HepG2 (cell line): Measurements from ENCODE around the gene SH3BP2. TPM values are rescaled to one million over a fixed set of nuclear protein-coding genes. Genes with fewer than 3 reads are reported as not detected.

Experiments used
- ATAC-seq: fragments of 200-7000 bp; cut with Tn5 transposase; 3 replicates; pipeline ENCODE4 v1.9.1; 2020; ENCODE audit warnings: mild to moderate bottlenecking, moderate library complexity
- BruUV-seq: library from RNA; stranded (reverse); fragments of 400-500 nt; replicated peaks from 2 replicates; lab custom pipeline; 2021; lab: Mats Ljungman, UMichigan
- CTCF ChIA-PET: fragments of 300-600 bp; formaldehyde crosslinking; extraction: SDS; loops from one replicate; lab custom pipeline; 2021; ENCODE audit warnings: low total read pairs, inconsistent platforms, low intra/inter-chr PET ratio; lab: Yijun Ruan, JAX
- POLR2A ChIA-PET: fragments of 350-600 bp; sonication (Branson Sonifier 250); formaldehyde crosslinking; loops from one replicate; lab custom pipeline; 2020; ENCODE audit warnings: antibody characterized with exemption, inconsistent platforms; lab: Yijun Ruan, JAX
- DNase-seq: peaks from one replicate; pipeline ENCODE4 v3.0.0-alpha.2; 2015; ENCODE audit warnings: low spot score
- FAIRE-seq: peaks from 3 replicates; lab custom pipeline; 2011; peaks lifted over from hg19 to GRCh38; lab: Jason Lieb, UNC
- H2AFZ ChIP-seq: one replicate; pipeline ENCODE4 v1.6.1; 2011; ENCODE audit warnings: low read length, inconsistent platforms
- H3K27ac ChIP-seq: fragments of 300-600 bp; 3 replicates; pipeline ENCODE4 v1.8.0; 2011; ENCODE audit warnings: mixed run types, mild to moderate bottlenecking, mixed read lengths, low read length, inconsistent platforms; ENCODE audit not compliant: insufficient read depth; ENCODE audit errors: extremely low read length
- H3K27me3 ChIP-seq, 2 experiments: fragments of 200-600 bp in 1 of 2; 2 replicates in 1 of 2; 3 replicates in 1 of 2; pipeline versions ENCODE4 v1.6.0 to v1.8.0; 2011; ENCODE audit warnings: low read length in 2 of 2, mild to moderate bottlenecking in 2 of 2, moderate library complexity in 2 of 2, inconsistent platforms in 1 of 2; ENCODE audit not compliant: insufficient read depth in 2 of 2, control insufficient read depth in 1 of 2
- H3K36me3 ChIP-seq, 2 experiments: fragments of 200-600 bp in 1 of 2; replicated peaks in 1 of 2; 2 replicates in 1 of 2; 3 replicates in 1 of 2; pipeline versions ENCODE4 v1.5.1 to v1.8.0; 2011; ENCODE audit warnings: low read length in 2 of 2, inconsistent platforms in 1 of 2; ENCODE audit not compliant: insufficient read depth in 2 of 2, control insufficient read depth in 1 of 2
- H3K4me1 ChIP-seq: 2 replicates; pipeline ENCODE4 v1.5.1; 2012; ENCODE audit warnings: low read length, inconsistent platforms; ENCODE audit not compliant: insufficient read depth
- H3K4me2 ChIP-seq: 2 replicates; pipeline ENCODE4 v1.6.0; 2011; ENCODE audit warnings: low read depth, low read length, inconsistent platforms
- H3K4me3 ChIP-seq, 3 experiments: fragments of 200-600 bp in 1 of 3; sonication (generic), shearing (Covaris generic) in 1 of 3; replicated peaks in 1 of 3; 2 replicates each; pipeline ENCODE4 v1.5.1; 2011 to 2016; ENCODE audit warnings: low read length in 3 of 3, inconsistent platforms in 2 of 3, low read depth in 2 of 3, mild to moderate bottlenecking in 2 of 3, control low read depth in 1 of 3, mixed read lengths in 1 of 3; ENCODE audit not compliant: insufficient read depth in 1 of 3
- H3K79me2 ChIP-seq: one replicate; pipeline ENCODE4 v1.6.1; 2011; ENCODE audit warnings: low read length, inconsistent platforms; ENCODE audit not compliant: insufficient read depth
- H3K9ac ChIP-seq: 2 replicates; pipeline ENCODE4 v1.6.0; 2011; ENCODE audit warnings: mild to moderate bottlenecking, low read depth, low read length, inconsistent platforms; ENCODE audit not compliant: insufficient read depth
- H3K9me3 ChIP-seq: 2 replicates; pipeline ENCODE4 v1.5.1; 2012; ENCODE audit warnings: mild to moderate bottlenecking, low read length
- H4K20me1 ChIP-seq: 2 replicates; pipeline ENCODE4 v1.6.0; 2011; ENCODE audit warnings: inconsistent platforms, mild to moderate bottlenecking, low read length, moderate library complexity; ENCODE audit not compliant: insufficient read depth
- AGO1 ChIP-seq: fragments of 200-400 bp; formaldehyde crosslinking; IDR thresholded peaks from 2 replicates; pipeline ENCODE4 v1.6.1; 2017; ENCODE audit warnings: mild to moderate bottlenecking, low read depth, low read length, moderate library complexity; ENCODE audit not compliant: poor library complexity, severe bottlenecking
- ATF5 ChIP-seq: sonication (generic); formaldehyde crosslinking; IDR thresholded peaks from 2 replicates; pipeline ENCODE4 v1.4.0; 2020; ENCODE audit warnings: mild to moderate bottlenecking, low read depth, missing genetic modification reagents
- CBX2 ChIP-seq, 2 experiments: fragments of 200-600 bp in 1 of 2; sonication (generic); formaldehyde crosslinking in 1 of 2; IDR thresholded peaks; 2 replicates each; pipeline versions ENCODE4 v1.7.0 to v1.8.1; 2018 to 2022; ENCODE audit warnings: low read depth in 2 of 2, low read length in 1 of 2, mild to moderate bottlenecking in 1 of 2, missing genetic modification reagents in 1 of 2
- MLXIP ChIP-seq: sonication (generic); formaldehyde crosslinking; IDR thresholded peaks from 2 replicates; pipeline ENCODE4 v1.9.0; 2021; ENCODE audit warnings: missing genetic modification reagents, borderline replicate concordance
- NR2F1 ChIP-seq, 2 experiments: fragments of 450-650 bp in 1 of 2; formaldehyde crosslinking in 1 of 2; IDR thresholded peaks; 2 replicates each; pipeline versions ENCODE4 v1.5.0 to v1.6.1; 2016 to 2020; ENCODE audit warnings: mild to moderate bottlenecking in 1 of 2, missing compliant biosample characterization in 1 of 2, missing genetic modification reagents in 1 of 2, moderate library complexity in 1 of 2
- RARG ChIP-seq: sonication (generic); formaldehyde crosslinking; IDR thresholded peaks from 2 replicates; pipeline ENCODE4 v1.4.0; 2020; ENCODE audit warnings: low read depth, mild to moderate bottlenecking, missing genetic modification reagents
- STAT6 ChIP-seq: sonication (generic); formaldehyde crosslinking; IDR thresholded peaks from 2 replicates; pipeline ENCODE4 v1.4.0; 2020; ENCODE audit warnings: missing genetic modification reagents, mild to moderate bottlenecking, borderline replicate concordance
- TEF ChIP-seq: sonication (generic); formaldehyde crosslinking; IDR thresholded peaks from 2 replicates; pipeline ENCODE4 v1.5.0; 2020; ENCODE audit warnings: missing genetic modification reagents
- ZNF484 ChIP-seq: sonication (generic); formaldehyde crosslinking; IDR thresholded peaks from 2 replicates; pipeline ENCODE4 v1.5.1; 2020; ENCODE audit warnings: mild to moderate bottlenecking, low read depth, missing genetic modification reagents, borderline replicate concordance
- ZNF562 ChIP-seq: sonication (generic); formaldehyde crosslinking; IDR thresholded peaks from 2 replicates; pipeline ENCODE4 v1.8.0; 2022; ENCODE audit warnings: missing genetic modification reagents, borderline replicate concordance
- ZNF7 ChIP-seq: IDR thresholded peaks from 2 replicates; pipeline ENCODE4 v1.6.1; 2016; ENCODE audit warnings: missing biosample characterization, missing genetic modification reagents
- ZNF75D ChIP-seq: sonication (generic); formaldehyde crosslinking; IDR thresholded peaks from 2 replicates; pipeline ENCODE4 v1.8.1; 2023; ENCODE audit warnings: missing genetic modification reagents, mild to moderate bottlenecking, borderline replicate concordance
- ZSCAN20 ChIP-seq: sonication (generic); formaldehyde crosslinking; IDR thresholded peaks from 2 replicates; pipeline ENCODE4 v1.4.0; 2020; ENCODE audit warnings: missing genetic modification reagents, mild to moderate bottlenecking, borderline replicate concordance
- WGBS: methylation state at CpG from one replicate; pipeline ENCODE4 v1.1.6; 2017; ENCODE audit warnings: low lambda C conversion rate; 5-methylcytosine and 5-hydroxymethylcytosine counted together
- in situ Hi-C: cut with HindIII; loops from 2 replicates; pipeline ENCODE4 v1.10.0; 2017; ENCODE audit warnings: low pct_unique_long_range_greater_than_20kb; ENCODE audit not compliant: extremely low pct_ligation_motif_present
- intact Hi-C: fragments of 100-400 bp; cut with micrococcal nuclease; formaldehyde crosslinking; loops from one replicate; pipeline ENCODE4 v1.10.0; 2022; ENCODE audit not compliant: unreplicated experiment
- polyA plus RNA-seq, 8 experiments: library from polyadenylated mRNA; depleted of rRNA in 3 of 8; stranded (reverse) in 7 of 8; unstranded in 1 of 8; fragments of >200 nt; fragmentation: Illumina TruSeq in 4 of 8; extraction: Trizol in 4 of 8; gene quantifications; 2 replicates each; pipeline versions ENCODE4 v1.2.1 to v1.2.3, GENCODE V29; 2011 to 2016; ENCODE audit warnings: low read depth in 4 of 8, missing spikeins in 1 of 8, mixed read lengths in 1 of 8; ENCODE audit not compliant: insufficient read depth in 1 of 8
- total RNA-seq, 5 experiments: library from RNA; depleted of rRNA; stranded (reverse); fragments of >200 nt; fragmentation: Illumina TruSeq; extraction: Trizol; gene quantifications; 2 replicates each; pipeline ENCODE4 v1.2.3, GENCODE V29; 2016; ENCODE audit warnings: low read depth in 1 of 5
- TF ChIP-seq, protein P1 (sequence below): IDR thresholded peaks from 2 replicates; pipeline ENCODE4 v1.6.1; 2018; ENCODE audit warnings: missing genetic modification reagents, mild to moderate bottlenecking, missing compliant biosample characterization

The SH3BP2 gene
- total and polyA plus RNA-seq, 2 of the 13 experiments (the other 11 are each of a cell fraction or from before 2014, with no cell fraction given), result 16.9 to 34.5 TPM

GRCh38 chr4:2871466-2871865, 78.6 kb downstream of the SH3BP2 start (continued):
- TF ChIP-seq MLXIP (CRISPR knock-in tag) (no peak), AGO1 (no peak), ZNF484 (no peak), CBX2 (IDR thresholded peaks at IDR 0.05; ENCODE audit: low read depth, low read length) (no peak), CBX2 (CRISPR knock-in tag; IDR thresholded peaks at IDR 0.05; ENCODE audit: low read depth) (no peak), ATF5 (CRISPR knock-in tag) (no peak)
- TF ChIP-seq, protein P1, sequence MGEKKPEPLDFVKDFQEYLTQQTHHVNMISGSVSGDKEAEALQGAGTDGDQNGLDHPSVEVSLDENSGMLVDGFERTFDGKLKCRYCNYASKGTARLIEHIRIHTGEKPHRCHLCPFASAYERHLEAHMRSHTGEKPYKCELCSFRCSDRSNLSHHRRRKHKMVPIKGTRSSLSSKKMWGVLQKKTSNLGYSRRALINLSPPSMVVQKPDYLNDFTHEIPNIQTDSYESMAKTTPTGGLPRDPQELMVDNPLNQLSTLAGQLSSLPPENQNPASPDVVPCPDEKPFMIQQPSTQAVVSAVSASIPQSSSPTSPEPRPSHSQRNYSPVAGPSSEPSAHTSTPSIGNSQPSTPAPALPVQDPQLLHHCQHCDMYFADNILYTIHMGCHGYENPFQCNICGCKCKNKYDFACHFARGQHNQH (CRISPR knock-in tag), result no peak

GRCh38 chr4:2871911-2872310, 79.0 kb downstream of the SH3BP2 start:
- Histone ChIP-seq H3K4me3 (no peak overlapping the region), H2AFZ (no peak overlapping the region), H3K9ac (no peak overlapping the region), H3K27me3 (no peaks in the 10 kb centered on the region), H4K20me1 (peaks cover 47% of the 10 kb centered on the region), H3K4me2 (no peak overlapping the region), H3K9me3 (no peaks in the 10 kb centered on the region), H3K36me3 (peaks cover 4 to 14% of the 10 kb centered on the region in 2 experiments; a peak in 4 of 5 replicates), H3K79me2 (peaks cover 88% of the 10 kb centered on the region), H3K4me1 (peaks cover 75% of the 10 kb centered on the region), H3K27ac (no peak overlapping the region)
- ChIA-PET POLR2A (no interaction called here), CTCF (no interaction called here)
- in situ Hi-C loops, result no loop called here
- ATAC-seq (no peak), DNase-seq (no peak), FAIRE-seq (no peak)
- intact Hi-C loops, result no loop called here
- BruUV-seq, result no TSS peak
- WGBS, result 78% methylated on average over 2 of the region's 2 CpGs
- TF ChIP-seq STAT6 (CRISPR knock-in tag) (no peak), ZNF562 (CRISPR knock-in tag) (no peak), TEF (CRISPR knock-in tag) (no peak), NR2F1 (CRISPR knock-in tag; IDR thresholded peaks at IDR 0.05) (no peak), RARG (no peak), ZNF7 (CRISPR knock-in tag) (no peak), ZNF75D (CRISPR knock-in tag) (no peak), ZSCAN20 (CRISPR knock-in tag) (no peak)
